HTR-8/SVneo (cell line): ENCODE measurements around the gene SIRT2.

ENCODE experiments used
- DNase-seq: peaks from one replicate; pipeline ENCODE4 v3.0.0; 2011; ENCODE audit warnings: low spot score, mixed read lengths; ENCODE audit not compliant: insufficient read length
- FAIRE-seq: peaks from 2 replicates; lab custom pipeline; 2011; peaks lifted over from hg19 to GRCh38; lab: Jason Lieb, UNC

SIRT2 gene

GRCh38 chr19:38849147-38849859, 50.1 kb downstream of the SIRT2 start:
- FAIRE-seq (peak; percentile 64), DNase-seq (peak; percentile 96)

DNA sequence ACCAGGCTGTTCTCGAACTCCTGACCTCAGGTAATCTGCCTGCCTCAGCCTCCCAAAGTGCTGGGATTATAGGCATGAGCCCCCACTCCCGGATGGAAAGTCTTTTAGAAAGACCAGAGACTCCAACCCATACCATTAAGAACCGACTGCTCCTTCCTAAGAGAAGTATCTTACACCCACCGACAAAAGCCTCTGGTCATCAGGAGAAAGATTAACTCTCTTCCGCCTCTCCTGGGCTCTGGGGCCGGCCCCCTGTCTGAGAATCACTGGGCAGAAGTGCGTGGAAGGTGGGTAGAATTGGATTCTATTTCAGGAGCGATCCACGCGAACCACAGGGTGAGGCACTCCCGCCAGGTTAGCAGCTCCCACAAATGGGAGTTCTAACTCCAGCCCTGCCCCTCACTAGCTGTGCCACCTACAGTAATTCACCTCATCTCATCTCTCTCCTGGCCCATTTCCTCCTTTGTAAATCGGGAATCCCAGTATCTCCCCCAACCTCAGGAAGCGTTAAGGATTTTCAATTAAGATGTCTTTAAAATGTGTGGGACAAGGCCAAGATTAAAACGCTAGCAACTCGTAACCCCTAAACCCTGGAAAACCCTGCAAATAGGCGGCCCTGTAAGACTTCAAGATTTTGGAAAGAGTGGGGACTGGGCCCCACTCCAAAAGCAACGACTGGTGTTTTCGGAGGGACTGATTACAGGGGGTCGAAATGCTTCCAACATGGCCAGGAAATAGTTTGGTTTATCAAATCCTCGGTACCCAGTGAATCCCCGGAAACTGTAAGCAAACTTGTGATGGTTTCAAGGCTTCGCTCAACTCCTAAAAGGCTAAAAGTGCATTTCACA, 50.9 kb downstream of the SIRT2 start:
- DNase-seq = no peak
- FAIRE-seq = no peak

DNA sequence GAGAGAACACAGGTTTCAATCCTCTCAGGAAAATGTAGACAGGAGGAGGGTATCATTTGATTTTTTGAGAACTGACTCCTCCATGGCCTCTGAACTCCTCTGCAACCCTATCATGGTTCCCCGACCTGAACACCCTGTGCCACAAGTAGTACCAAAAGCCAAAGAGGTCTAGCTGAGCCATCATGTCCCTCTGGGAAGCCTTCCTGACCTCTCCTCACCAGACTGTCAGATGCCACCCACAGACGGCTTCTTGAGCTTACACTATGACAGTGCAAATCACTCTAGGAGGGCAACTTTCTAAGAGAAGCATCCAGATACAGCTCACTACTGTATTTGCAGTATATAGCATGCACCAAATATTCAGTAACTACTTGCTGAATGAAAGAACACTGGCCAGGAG, 53.3 kb downstream of the SIRT2 start:
- DNase-seq (no peak), FAIRE-seq (no peak)

GRCh38 chr19:38845374-38846024, 53.9 kb downstream of the SIRT2 start:
- DNase-seq (no peak), FAIRE-seq (no peak)

- DNase-seq = no peak
- no peak for FAIRE-seq
These were observed 55.2 kb downstream of the SIRT2 start for GRCh38 chr19:38844093-38844686.

DNA sequence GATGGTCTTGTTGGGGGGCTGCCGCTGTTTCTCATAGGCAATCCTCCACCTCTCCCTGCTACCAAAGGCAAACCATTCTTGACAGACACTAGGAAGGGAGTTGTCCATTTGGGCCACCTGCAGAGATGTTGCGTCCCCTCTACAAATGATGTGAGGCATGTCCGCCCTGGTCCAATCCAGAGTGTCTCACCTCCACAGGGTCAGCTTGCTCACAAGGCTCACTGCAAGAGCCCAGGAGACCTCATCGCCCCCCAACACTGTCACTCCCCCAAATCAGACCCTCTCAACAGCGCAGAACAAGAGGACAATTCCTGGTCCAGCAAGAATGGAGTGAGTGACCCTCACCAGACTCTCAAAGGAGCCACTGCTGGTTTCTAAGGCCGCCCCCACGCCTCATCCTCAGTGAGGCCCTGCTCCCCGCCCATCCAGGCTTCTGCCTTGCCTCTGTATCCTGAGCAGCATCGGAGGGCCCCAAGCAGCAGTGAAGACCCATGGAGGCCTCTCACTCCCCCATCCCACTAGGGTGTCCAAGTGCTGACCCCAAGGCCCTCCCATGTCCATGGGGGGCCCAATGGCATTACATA, 56.2 kb downstream of the SIRT2 start:
- FAIRE-seq (no peak), DNase-seq (no peak)

DNA sequence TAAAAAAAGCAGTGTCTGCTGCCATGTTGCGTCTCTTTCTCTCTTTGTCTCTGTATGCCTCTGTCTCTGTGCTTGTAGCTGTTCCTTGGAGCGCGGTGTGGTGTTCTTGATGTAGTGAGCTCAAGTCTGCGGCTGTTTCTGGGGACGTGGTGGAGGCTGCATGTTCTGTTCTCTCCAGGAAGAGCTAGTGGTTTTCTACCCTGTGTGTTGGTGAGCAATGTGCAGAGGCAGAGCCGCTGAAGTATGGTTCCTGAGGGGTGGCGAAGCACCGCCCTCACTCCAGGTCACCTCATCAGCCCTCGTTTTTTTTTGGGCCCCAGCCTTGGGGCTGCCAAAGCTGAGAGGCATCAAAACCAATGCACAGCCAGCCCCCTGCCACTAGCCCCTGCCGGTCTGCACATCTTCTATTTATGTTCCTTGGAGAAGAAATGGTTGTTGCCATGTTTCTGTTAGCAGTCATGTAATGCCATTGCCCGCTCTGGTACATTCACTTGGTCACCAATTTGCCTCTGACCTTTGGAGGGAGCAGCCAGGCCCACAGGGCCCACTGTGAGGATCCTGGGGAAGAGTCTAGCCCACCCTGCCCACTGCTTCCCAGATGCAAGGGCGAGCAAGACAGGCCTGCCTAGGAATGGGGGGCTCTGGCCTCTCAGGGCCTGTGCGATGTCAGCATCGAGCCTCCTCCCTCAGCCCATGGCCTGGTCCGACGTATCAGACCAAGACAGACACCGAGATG, 56.8 kb downstream of the SIRT2 start:
- FAIRE-seq = no peak
- no peak for DNase-seq

DNA sequence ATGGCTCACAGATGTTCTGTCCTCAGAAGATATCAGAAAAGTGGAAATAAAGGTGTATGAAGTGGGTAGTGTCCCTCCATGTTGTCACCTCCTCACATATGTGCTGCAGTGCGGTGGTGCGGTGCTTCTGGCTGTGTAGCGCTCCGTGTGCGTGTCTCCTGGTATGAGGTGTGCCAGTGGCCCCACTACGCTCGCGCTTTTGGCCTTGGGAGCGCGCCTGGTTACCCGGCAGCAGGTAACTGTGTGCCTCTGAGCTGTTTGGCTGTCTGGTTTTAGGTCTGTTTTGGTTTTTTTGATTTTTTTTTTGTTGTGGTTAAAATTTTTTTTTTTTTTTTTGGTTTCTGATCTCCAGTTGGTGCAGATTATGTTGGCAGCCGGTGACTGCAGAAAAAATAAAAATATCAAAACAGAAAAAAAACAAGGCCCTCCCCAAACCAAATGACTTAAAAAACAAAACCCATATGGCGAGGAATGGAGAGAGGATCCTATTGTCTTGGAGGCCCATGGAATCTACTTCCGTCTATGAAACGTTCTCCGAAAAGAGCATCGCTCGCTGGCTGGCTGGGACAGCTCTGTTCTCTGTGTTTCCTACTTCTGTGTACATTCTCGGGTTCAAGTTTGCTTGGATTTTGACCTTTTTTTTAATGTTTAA, 57.5 kb downstream of the SIRT2 start:
- FAIRE-seq (no peak), DNase-seq (no peak)

DNA sequence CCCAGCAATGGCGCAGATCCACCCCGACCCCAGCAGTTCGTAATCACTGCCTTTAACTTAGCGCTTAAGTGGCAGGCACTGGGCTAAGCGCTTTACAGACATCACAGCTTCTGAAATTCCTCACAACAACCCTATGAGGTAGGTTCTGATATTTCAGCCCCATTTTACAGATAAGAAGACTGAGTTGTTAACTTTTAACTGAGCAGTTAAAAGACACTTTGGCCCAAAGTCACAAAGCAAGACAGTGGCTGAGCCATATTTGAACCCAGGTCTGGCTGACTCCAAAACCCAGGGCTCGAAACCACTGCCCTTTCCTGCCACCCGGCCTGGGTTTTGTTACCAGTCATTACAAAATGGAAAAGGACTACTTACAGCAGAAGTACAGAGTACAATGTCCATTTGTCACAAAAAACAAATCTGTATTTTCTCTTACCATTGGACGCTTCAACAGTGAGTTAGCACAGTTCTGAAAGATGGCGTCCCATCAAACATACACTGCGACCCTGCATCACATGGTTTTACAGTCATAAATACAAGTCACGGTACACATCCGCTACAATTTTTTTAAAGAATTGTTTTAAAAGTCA, 58.1 kb downstream of the SIRT2 start:
- FAIRE-seq (no peak), DNase-seq (no peak)

- FAIRE-seq (no peak), DNase-seq (no peak)
These were observed 58.8 kb downstream of the SIRT2 start for GRCh38 chr19:38840583-38840968.

- no peak for FAIRE-seq
These were observed 59.4 kb downstream of the SIRT2 start for GRCh38 chr19:38839816-38840582.

DNA sequence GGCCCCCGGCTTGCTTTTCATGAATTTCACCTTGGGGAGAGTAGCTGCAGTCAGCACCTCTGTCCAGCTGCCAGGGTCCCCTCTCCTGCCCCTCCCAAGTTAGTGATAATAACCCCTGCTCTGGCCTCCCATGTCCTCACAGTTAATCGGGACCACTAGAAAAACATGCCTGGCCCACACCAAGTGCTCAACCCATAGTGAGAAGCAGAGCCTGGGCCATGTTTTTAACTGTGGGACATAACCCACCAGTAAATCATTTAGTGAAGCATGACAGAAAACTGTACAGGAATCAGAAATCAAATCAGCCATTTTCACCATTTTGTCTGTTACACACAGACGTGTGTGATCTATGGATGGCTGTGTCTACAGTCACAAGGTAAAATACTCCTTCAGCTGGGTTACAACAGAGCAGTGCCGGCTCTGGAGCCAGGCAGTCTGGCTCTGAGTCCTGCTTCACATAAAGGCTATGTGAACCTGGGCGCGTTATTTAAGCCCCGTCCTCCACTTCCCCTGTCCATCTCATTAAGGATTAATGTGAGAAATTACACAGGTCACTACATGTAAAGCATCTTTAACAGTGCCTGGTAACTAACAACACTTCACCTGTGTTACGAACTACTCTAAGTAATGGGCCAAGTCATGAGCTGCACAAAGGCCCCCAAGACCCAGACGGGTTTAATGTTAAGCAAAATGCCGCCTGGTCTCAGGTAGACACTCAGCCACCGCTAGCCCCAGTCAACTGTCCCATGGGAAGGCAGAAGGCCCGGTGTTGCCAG, 60.2 kb downstream of the SIRT2 start:
- FAIRE-seq (no peak), DNase-seq (no peak)

More at GRCh38 chr19:38839816-38840582, 59.4 kb downstream of the SIRT2 start:
- no peak for DNase-seq

DNA sequence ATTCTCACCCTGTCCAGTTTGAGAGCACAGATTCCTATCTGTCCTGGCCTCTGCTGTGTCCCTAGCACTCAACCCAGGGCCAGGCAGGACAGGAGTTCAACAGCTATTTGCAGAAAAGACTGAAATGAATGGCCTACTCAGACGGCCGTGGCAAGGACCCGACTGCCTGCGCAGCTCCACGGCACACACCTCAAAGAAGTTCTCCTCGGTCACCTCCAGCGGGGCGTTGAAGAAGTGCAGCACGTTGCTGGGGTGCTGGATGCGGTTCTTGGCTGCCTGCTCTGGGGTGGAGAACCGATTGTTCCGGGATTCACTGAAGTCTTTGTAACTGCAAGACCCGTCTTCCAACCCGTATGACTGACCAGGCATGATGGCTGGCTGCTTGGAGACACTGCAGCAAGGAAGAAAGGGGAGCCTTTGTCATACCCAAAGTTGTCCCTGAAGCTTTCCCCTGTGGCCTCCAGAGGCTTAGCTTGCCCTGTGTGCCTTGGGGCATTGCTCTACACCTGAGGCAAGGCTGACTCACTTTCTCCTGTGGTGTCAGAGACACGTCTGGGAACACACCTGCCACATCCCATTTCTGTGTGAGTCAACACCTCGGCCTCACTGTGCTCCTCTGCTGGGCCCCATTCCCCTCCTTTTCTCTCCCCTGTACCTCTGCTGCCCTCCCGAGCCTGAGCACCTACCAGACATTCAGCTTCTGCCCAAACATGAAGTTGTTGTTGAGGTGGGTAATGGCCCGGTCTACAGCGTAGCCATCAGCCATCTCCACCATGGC, 61.0 kb downstream of the SIRT2 start:
- no peak for FAIRE-seq
- DNase-seq = no peak

DNA sequence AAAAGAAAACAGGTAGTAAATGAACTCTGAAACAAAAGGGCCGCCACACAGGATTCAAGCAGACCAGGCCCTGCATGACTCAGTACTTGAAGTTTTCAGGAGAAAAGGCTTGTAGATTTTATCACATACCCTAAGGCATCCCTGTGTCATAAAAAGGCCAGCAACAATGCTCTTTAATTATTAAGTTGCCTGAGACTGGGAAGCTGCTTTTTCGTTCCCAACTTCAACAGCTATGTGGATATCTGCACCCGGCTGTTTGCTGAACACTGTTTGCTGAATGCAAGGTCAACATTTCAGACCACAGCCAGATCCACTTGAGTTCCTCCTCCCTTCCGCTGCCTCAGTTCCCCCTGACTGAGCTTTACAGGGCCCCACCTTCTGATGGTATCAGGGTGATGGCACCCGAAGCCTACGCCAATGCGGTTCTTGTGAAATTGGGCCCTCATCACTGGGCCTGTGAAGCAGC, 61.7 kb downstream of the SIRT2 start:
- FAIRE-seq = no peak
- no peak for DNase-seq

- no peak for DNase-seq
- no peak for FAIRE-seq
These were observed 62.3 kb downstream of the SIRT2 start for GRCh38 chr19:38836983-38837626.
